H1 (cell line): Measurements from ENCODE around the gene GLT8D2. TPM values are rescaled to one million over a fixed set of nuclear protein-coding genes. Genes with fewer than 3 reads are reported as not detected.
A peak's percentile ranks its signal among the peaks of the same experiment; 100 is the strongest.

Source experiments
- CTCF ChIA-PET: fragments of 300-600 bp; sonication (Branson Sonifier 250); formaldehyde crosslinking; loops from one replicate; lab custom pipeline; 2021; ENCODE audit not compliant: partially characterized antibody; lab: Charles Lee
- POLR2A ChIA-PET: fragments of 300-600 bp; sonication (Branson Sonifier 250); formaldehyde crosslinking; loops from one replicate; lab custom pipeline; 2021; ENCODE audit warnings: inconsistent platforms; ENCODE audit not compliant: partially characterized antibody; lab: Charles Lee
- DNase-seq, 2 experiments: peaks; one replicate each; pipeline versions ENCODE4 v3.0.0 to v3.0.0-alpha.2; 2010 to 2022; ENCODE audit warnings: low spot score in 2 of 2, low read depth in 1 of 2, mixed read lengths in 1 of 2
- FAIRE-seq: peaks from 2 replicates; lab custom pipeline; 2011; peaks lifted over from hg19 to GRCh38; lab: Jason Lieb, UNC
- H2AFZ ChIP-seq: 2 replicates; pipeline ENCODE4 v1.8.1; 2012; ENCODE audit warnings: low read length, inconsistent platforms
- H2AK5ac ChIP-seq: 2 replicates; pipeline ENCODE4 v1.6.1; 2013; ENCODE audit warnings: low read depth, low read length
- H2BK120ac ChIP-seq: replicated peaks from 2 replicates; pipeline ENCODE3; 2013; ENCODE audit warnings: low read depth, low read length, inconsistent platforms
- H2BK12ac ChIP-seq: 2 replicates; pipeline ENCODE4 v1.6.1; 2013; ENCODE audit warnings: low read depth, low read length
- H2BK15ac ChIP-seq: 2 replicates; pipeline ENCODE4 v1.6.1; 2013; ENCODE audit warnings: low read length
- H2BK20ac ChIP-seq: 2 replicates; pipeline ENCODE4 v1.6.1; 2013; ENCODE audit warnings: low read length
- H2BK5ac ChIP-seq: 2 replicates; pipeline ENCODE4 v1.6.1; 2013; ENCODE audit warnings: low read depth, low read length
- H3K14ac ChIP-seq: 2 replicates; pipeline ENCODE4 v1.6.1; 2013; ENCODE audit warnings: inconsistent platforms; ENCODE audit not compliant: insufficient read length
- H3K18ac ChIP-seq: 2 replicates; pipeline ENCODE4 v1.6.1; 2013; ENCODE audit warnings: low read length; ENCODE audit errors: extremely low read depth
- H3K23ac ChIP-seq: 2 replicates; pipeline ENCODE4 v1.6.1; 2013; ENCODE audit warnings: inconsistent platforms; ENCODE audit not compliant: insufficient read length
- H3K23me2 ChIP-seq: 2 replicates; pipeline ENCODE4 v1.6.1; 2013; ENCODE audit warnings: low read depth, low read length
- H3K27ac ChIP-seq: 2 replicates; pipeline ENCODE4 v1.6.1; 2011; ENCODE audit warnings: low read depth, low read length, inconsistent platforms
- H3K27me3 ChIP-seq, 4 experiments: replicated peaks in 1 of 4; 1 replicate in 1 of 4; 2 replicates in 3 of 4; pipeline versions ENCODE4 v1.6.1 to v1.8.1; 2011 to 2013; ENCODE audit warnings: low read length in 3 of 4, mild to moderate bottlenecking in 3 of 4, inconsistent platforms in 2 of 4, mixed read lengths in 2 of 4, moderate library complexity in 1 of 4; ENCODE audit not compliant: control insufficient read depth in 3 of 4, insufficient read depth in 3 of 4; ENCODE audit errors: extremely low read depth in 1 of 4
- H3K36me3 ChIP-seq, 4 experiments: 2 replicates each; pipeline versions ENCODE4 v1.6.1 to v1.8.1; 2011 to 2013; ENCODE audit warnings: mild to moderate bottlenecking in 4 of 4, low read length in 3 of 4, moderate library complexity in 2 of 4, control low read depth in 1 of 4, inconsistent platforms in 1 of 4; ENCODE audit not compliant: insufficient read depth in 4 of 4, control insufficient read depth in 2 of 4
- H3K4ac ChIP-seq: replicated peaks from 2 replicates; pipeline ENCODE3; 2013; ENCODE audit warnings: low read length, low read depth, mixed read lengths, inconsistent platforms; ENCODE audit not compliant: insufficient read length
- H3K4me1 ChIP-seq, 4 experiments: replicated peaks in 1 of 4; 1 replicate in 1 of 4; 2 replicates in 3 of 4; pipeline versions ENCODE4 v1.6.1 to v1.8.1; 2011 to 2013; ENCODE audit warnings: low read length in 3 of 4, inconsistent platforms in 2 of 4, mixed read lengths in 1 of 4; ENCODE audit not compliant: insufficient read depth in 4 of 4, control insufficient read depth in 3 of 4
- H3K4me2 ChIP-seq, 2 experiments: 2 replicates each; pipeline versions ENCODE4 v1.6.1 to v1.8.1; 2011 to 2013; ENCODE audit warnings: low read depth in 2 of 2, low read length in 2 of 2, control low read depth in 1 of 2, inconsistent platforms in 1 of 2, mild to moderate bottlenecking in 1 of 2; ENCODE audit not compliant: insufficient read depth in 1 of 2
- H3K4me3 ChIP-seq, 4 experiments: fragments of 200-600, 300-600 bp in 1 of 4; sonication (generic), shearing (Covaris generic), sonication (Bioruptor Twin) in 1 of 4; 2 replicates each; pipeline versions ENCODE4 v1.5.1 to v1.8.1; 2011 to 2016; ENCODE audit warnings: low read length in 4 of 4, low read depth in 3 of 4, control low read depth in 2 of 4, inconsistent platforms in 2 of 4, mild to moderate bottlenecking in 2 of 4, mixed read lengths in 1 of 4, moderate library complexity in 1 of 4; ENCODE audit not compliant: insufficient read depth in 2 of 4; ENCODE audit errors: extremely low read depth in 1 of 4
- H3K56ac ChIP-seq: replicated peaks from 2 replicates; pipeline ENCODE3; 2013; ENCODE audit warnings: low read depth, mild to moderate bottlenecking, mixed read lengths, low read length, inconsistent platforms; ENCODE audit not compliant: insufficient read length
- H3K79me1 ChIP-seq: 2 replicates; pipeline ENCODE4 v1.6.1; 2013; ENCODE audit warnings: low read depth, low read length, control low read depth
- H3K79me2 ChIP-seq, 2 experiments: 2 replicates each; pipeline versions ENCODE4 v1.6.1 to v1.8.1; 2012 to 2013; ENCODE audit warnings: low read length in 2 of 2, mild to moderate bottlenecking in 2 of 2, inconsistent platforms in 1 of 2; ENCODE audit not compliant: insufficient read depth in 2 of 2, control insufficient read depth in 1 of 2
- H3K9ac ChIP-seq, 4 experiments: replicated peaks in 1 of 4; 1 replicate in 1 of 4; 2 replicates in 3 of 4; pipeline versions ENCODE4 v1.6.1 to v1.8.1; 2011 to 2013; ENCODE audit warnings: low read depth in 3 of 4, low read length in 3 of 4, control low read depth in 2 of 4, mild to moderate bottlenecking in 2 of 4, moderate library complexity in 2 of 4, inconsistent platforms in 1 of 4; ENCODE audit errors: extremely low read depth in 1 of 4
- H3K9me3 ChIP-seq, 2 experiments: 2 replicates each; pipeline versions ENCODE4 v1.6.1 to v1.8.1; 2012 to 2013; ENCODE audit warnings: mild to moderate bottlenecking in 2 of 2, moderate library complexity in 2 of 2, control low read depth in 1 of 2, inconsistent platforms in 1 of 2, low read depth in 1 of 2, low read length in 1 of 2, mixed read lengths in 1 of 2; ENCODE audit not compliant: insufficient read depth in 2 of 2
- H4K20me1 ChIP-seq, 2 experiments: replicated peaks in 1 of 2; 2 replicates each; pipeline versions ENCODE3 to v1.8.1; 2011 to 2013; ENCODE audit warnings: inconsistent platforms in 2 of 2, low read length in 2 of 2, mild to moderate bottlenecking in 1 of 2; ENCODE audit not compliant: insufficient read depth in 2 of 2, control insufficient read depth in 1 of 2
- H4K5ac ChIP-seq: 2 replicates; pipeline ENCODE4 v1.6.1; 2013; ENCODE audit warnings: low read length, low read depth, mixed read lengths, inconsistent platforms; ENCODE audit not compliant: insufficient read length
- H4K8ac ChIP-seq: 2 replicates; pipeline ENCODE4 v1.8.0; 2013; ENCODE audit warnings: mild to moderate bottlenecking, moderate library complexity, low read length, inconsistent platforms; ENCODE audit not compliant: insufficient read depth; ENCODE audit errors: extremely low read depth
- H4K91ac ChIP-seq: replicated peaks from 2 replicates; pipeline ENCODE3; 2013; ENCODE audit warnings: low read length, mixed read lengths, inconsistent platforms; ENCODE audit not compliant: insufficient read length
- CBX5 ChIP-seq: fragments of 300-800, 300-1000 bp; sonication (generic); IDR thresholded peaks from 2 replicates; pipeline ENCODE4 v1.7.1; 2016; ENCODE audit warnings: antibody characterized with exemption, low read length, low read depth
- CTBP2 ChIP-seq: IDR thresholded peaks from 2 replicates; pipeline ENCODE4 v1.7.0; 2011; ENCODE audit warnings: borderline replicate concordance, mild to moderate bottlenecking, moderate library complexity, mixed read lengths, low read length; ENCODE audit not compliant: insufficient read depth, insufficient read length
- GABPA ChIP-seq: IDR thresholded peaks from 2 replicates; pipeline ENCODE4 v1.6.1; 2011; ENCODE audit warnings: mild to moderate bottlenecking, low read length, moderate library complexity, borderline replicate concordance; ENCODE audit not compliant: insufficient read depth
- KDM4A ChIP-seq: IDR thresholded peaks from one replicate; pipeline ENCODE4 v1.7.1; 2012; ENCODE audit warnings: low read depth, mild to moderate bottlenecking, moderate library complexity, low read length, inconsistent platforms; ENCODE audit not compliant: severe bottlenecking
- NRF1 ChIP-seq: IDR thresholded peaks from 2 replicates; pipeline ENCODE4 v1.6.1; 2011; ENCODE audit warnings: mild to moderate bottlenecking, low read depth, low read length, improper control_type of control experiment
- POLR2A ChIP-seq, 2 experiments: IDR thresholded peaks; 1 replicate in 1 of 2; 2 replicates in 1 of 2; pipeline ENCODE4 v1.6.1; 2011; ENCODE audit warnings: low read depth in 2 of 2, low read length in 2 of 2, mild to moderate bottlenecking in 2 of 2; ENCODE audit errors: control extremely low read depth in 1 of 2
- RAD21 ChIP-seq, 2 experiments: IDR thresholded peaks in 1 of 2; conservative IDR thresholded peaks in 1 of 2; 2 replicates each; pipeline ENCODE4 v1.6.1; 2011; ENCODE audit warnings: low read depth in 2 of 2, low read length in 2 of 2, improper control_type of control experiment in 1 of 2, inconsistent platforms in 1 of 2, mild to moderate bottlenecking in 1 of 2, moderate library complexity in 1 of 2
- SP2 ChIP-seq: IDR thresholded peaks from 2 replicates; pipeline ENCODE4 v1.6.1; 2012; ENCODE audit warnings: mild to moderate bottlenecking, low read length, inconsistent platforms
- WGBS, 2 experiments: shearing (Covaris generic) in 1 of 2; methylation state at CpG; one replicate each; pipeline versions ENCODE4 v1.1.6 to v1.1.7; 2013 to 2015; ENCODE audit warnings: low lambda C conversion rate in 2 of 2, mixed read lengths in 2 of 2, inconsistent platforms in 1 of 2, low coverage in 1 of 2, missing lambda C conversion rate in 1 of 2; ENCODE audit not compliant: insufficient replicate concordance in 2 of 2, insufficient coverage in 1 of 2, insufficient read length in 1 of 2; ENCODE audit errors: extremely low coverage in 1 of 2, missing lambda C conversion rate in 1 of 2; 5-methylcytosine and 5-hydroxymethylcytosine counted together
- polyA plus RNA-seq, 7 experiments: library from polyadenylated mRNA; depleted of rRNA in 3 of 7; stranded (reverse) in 5 of 7; unstranded in 2 of 7; fragments of >200 nt in 5 of 7; fragments of 200-250 nt in 2 of 7; gene quantifications; 1 replicate in 5 of 7; 2 replicates in 1 of 7; 4 replicates in 1 of 7; pipeline versions ENCODE4 v1.2.1 to v1.2.3, GENCODE V29; 2011 to 2013; ENCODE audit warnings: missing spikeins in 2 of 7, mixed read lengths in 2 of 7
- total RNA-seq: library from RNA; stranded (reverse); fragmentation: NEBNext Ultra II Directional; extraction: Animal tissue kit (Norgen Biotek cat#: 25700); gene quantifications from 2 replicates; pipeline ENCODE4 v1.2.1, GENCODE V29; 2021

The GLT8D2 gene
- total and polyA plus RNA-seq, 2 of the 8 experiments (the other 6 are each of a cell fraction or from before 2014, with no cell fraction given) = 6.8 to 9.8 TPM

DNA sequence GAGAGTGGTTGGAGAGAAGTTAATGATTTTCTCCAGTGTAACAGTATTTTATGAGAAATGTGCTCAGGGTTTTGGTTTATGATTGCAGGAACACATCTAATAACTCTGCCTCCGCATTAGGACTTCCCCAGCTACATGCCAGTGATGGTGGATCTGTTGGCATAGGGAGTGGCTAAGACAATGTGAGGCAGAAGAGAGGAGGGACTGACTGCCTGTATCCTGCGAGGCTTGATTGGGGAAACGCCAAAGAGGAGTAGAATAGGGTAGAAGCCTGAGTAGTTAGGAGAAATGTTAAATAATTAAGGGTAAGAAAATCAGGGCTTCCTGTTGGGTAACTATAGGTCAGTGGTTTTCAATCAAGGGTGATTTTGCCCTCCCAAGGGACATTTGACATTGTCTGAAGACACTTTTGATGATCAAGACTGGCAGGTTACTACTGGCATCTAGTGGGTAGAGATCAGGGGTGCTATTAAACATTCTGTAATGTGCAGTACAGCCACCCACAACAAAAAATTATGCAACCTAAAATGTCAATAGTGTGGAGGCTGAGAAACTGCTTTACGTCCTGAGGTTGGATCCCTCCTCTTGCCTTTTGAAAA lies 71.5 kb downstream of the GLT8D2 start:
- no peaks in the 10 kb centered on the region for H3K9me3 ChIP-seq
- no peak for DNase-seq
- 86% methylated on average over 4 of the region's 4 CpGs; no CpG with 5 or more reads in 1 of the 2 experiments for WGBS, 2 experiments
- peaks cover 17 to 59% (median 41%) of the 10 kb centered on the region in 4 experiments for H3K36me3 ChIP-seq
- H3K18ac ChIP-seq = no peak overlapping the region
- H3K79me1 ChIP-seq = peaks cover 4% of the 10 kb centered on the region; the same call in 1 of the 2 replicates
- ChIA-PET POLR2A (interaction anchor here (1.7 to 2.7 kb wide), 2 partner anchors 12 to 22 kb away, joined by 6 to 19 read pairs; partner anchors contain the start of gene TDG), CTCF (interaction anchor here (0.6 kb wide), 1 partner anchor 17 kb away, joined by 3 read pairs; no protein-coding TSS in a partner anchor)
- no peak for FAIRE-seq
- no peak overlapping the region for H2BK20ac ChIP-seq
- TF ChIP-seq GABPA (no peak), POLR2A (IDR thresholded peaks at IDR 0.05; ENCODE audit: control extremely low read depth in 1 of 2, low read depth in 2 of 2, low read length in 2 of 2) (peak in 1 of 2 experiments; percentile 16; a peak in 1 of 3 replicates), KDM4A (no peak), CBX5 (no peak), SP2 (no peak), RAD21 (IDR thresholded peaks at IDR 0.05 in 1 of 2, conservative IDR thresholded peaks at IDR 0.05 in 1 of 2; ENCODE audit: low read depth in 2 of 2, low read length in 2 of 2) (no peak), NRF1 (no peak), CTBP2 (no peak)
- H3K79me2 ChIP-seq = peaks cover 6 to 41% of the 10 kb centered on the region in 2 experiments; a peak in 3 of 4 replicates
- no peak overlapping the region for H3K4ac ChIP-seq
- H3K14ac ChIP-seq = no peak overlapping the region
- no peaks in the 10 kb centered on the region for H3K27me3 ChIP-seq
- H3K4me2 ChIP-seq = no peak overlapping the region
- no peak overlapping the region for H3K56ac ChIP-seq
- H2BK120ac ChIP-seq = no peak overlapping the region
- no peak overlapping the region for H3K9ac ChIP-seq
- no peak overlapping the region for H3K23ac ChIP-seq
- H3K27ac ChIP-seq = no peak overlapping the region
- H4K91ac ChIP-seq = no peak overlapping the region
- H2BK12ac ChIP-seq = no peak overlapping the region
- no peak overlapping the region for H4K5ac ChIP-seq
- H2BK5ac ChIP-seq = no peak overlapping the region
- H4K20me1 ChIP-seq = peaks cover 0 to 2% of the 10 kb centered on the region in 2 experiments
- no peak overlapping the region for H3K4me3 ChIP-seq
- H3K4me1 ChIP-seq = no peaks in the 10 kb centered on the region
- no peak overlapping the region for H4K8ac ChIP-seq
- no peak overlapping the region for H2BK15ac ChIP-seq
- no peaks in the 10 kb centered on the region for H3K23me2 ChIP-seq
- no peak overlapping the region for H2AK5ac ChIP-seq
- no peak overlapping the region for H2AFZ ChIP-seq
